HepG2 (cell line): ENCODE measurements around the gene C11orf54. TPM values are rescaled to one million over a fixed set of nuclear protein-coding genes. Genes with fewer than 3 reads are reported as not detected.

Experiments
- ARID3A ChIP-seq: IDR thresholded peaks from 2 replicates; pipeline ENCODE4 v1.6.1; 2012; ENCODE audit warnings: low read depth, low read length, improper control_type of control experiment
- ARNT2 ChIP-seq: sonication (generic); formaldehyde crosslinking; IDR thresholded peaks from 2 replicates; pipeline ENCODE4 v1.8.0; 2022; ENCODE audit warnings: mild to moderate bottlenecking, low read depth, missing genetic modification reagents, moderate library complexity
- GTF2F1 ChIP-seq: fragments of 150-350 bp; IDR thresholded peaks from 2 replicates; pipeline ENCODE4 v1.6.1; 2014; ENCODE audit warnings: low read length
- HDAC2 ChIP-seq: sonication (generic); formaldehyde crosslinking; IDR thresholded peaks from 2 replicates; pipeline ENCODE4 v1.4.0; 2020; ENCODE audit warnings: missing genetic modification reagents
- HIVEP1 ChIP-seq: sonication (generic); formaldehyde crosslinking; IDR thresholded peaks from 2 replicates; pipeline ENCODE4 v1.4.0; 2020; ENCODE audit warnings: mild to moderate bottlenecking, missing genetic modification reagents
- JUN ChIP-seq: sonication (generic); formaldehyde crosslinking; IDR thresholded peaks from 2 replicates; pipeline ENCODE4 v1.4.0; 2020; ENCODE audit warnings: mild to moderate bottlenecking, missing genetic modification reagents
- JUNB ChIP-seq: sonication (generic); formaldehyde crosslinking; IDR thresholded peaks from 2 replicates; pipeline ENCODE4 v1.8.0; 2022; ENCODE audit warnings: missing genetic modification reagents, mild to moderate bottlenecking, borderline replicate concordance
- MEIS1 ChIP-seq: sonication (generic); formaldehyde crosslinking; IDR thresholded peaks from 2 replicates; pipeline ENCODE4 v1.9.0; 2021; ENCODE audit warnings: mild to moderate bottlenecking, missing genetic modification reagents, moderate library complexity, borderline replicate concordance
- PHF20 ChIP-seq: sonication (generic); formaldehyde crosslinking; IDR thresholded peaks from 2 replicates; pipeline ENCODE4 v1.5.0; 2020; ENCODE audit warnings: mild to moderate bottlenecking, missing genetic modification reagents
- SRSF4 ChIP-seq: fragments of 200-400 bp; formaldehyde crosslinking; IDR thresholded peaks from one replicate; pipeline ENCODE4 v1.6.1; 2018; ENCODE audit warnings: mild to moderate bottlenecking, low read depth, low read length, moderate library complexity; ENCODE audit not compliant: poor library complexity, severe bottlenecking
- SRY ChIP-seq: sonication (generic); formaldehyde crosslinking; IDR thresholded peaks from 2 replicates; pipeline ENCODE4 v1.8.0; 2022; ENCODE audit warnings: mild to moderate bottlenecking, missing genetic modification reagents
- ZBTB10 ChIP-seq: sonication (generic); formaldehyde crosslinking; IDR thresholded peaks from 2 replicates; pipeline ENCODE4 v1.4.0; 2020; ENCODE audit warnings: missing genetic modification reagents, borderline replicate concordance
- ZBTB20 ChIP-seq: sonication (generic); formaldehyde crosslinking; IDR thresholded peaks from 2 replicates; pipeline ENCODE4 v1.8.1; 2023; ENCODE audit warnings: missing genetic modification reagents, low read depth, mild to moderate bottlenecking, borderline replicate concordance
- ZMYM2 ChIP-seq: sonication (generic); formaldehyde crosslinking; IDR thresholded peaks from 2 replicates; pipeline ENCODE4 v1.8.0; 2022; ENCODE audit warnings: mild to moderate bottlenecking, missing genetic modification reagents
- ZNF12 ChIP-seq: sonication (generic); formaldehyde crosslinking; IDR thresholded peaks from 2 replicates; pipeline ENCODE4 v1.5.0; 2020; ENCODE audit warnings: missing genetic modification reagents
- ZNF563 ChIP-seq: sonication (generic); formaldehyde crosslinking; IDR thresholded peaks from 2 replicates; pipeline ENCODE4 v1.8.0; 2022; ENCODE audit warnings: mild to moderate bottlenecking, moderate library complexity, missing genetic modification reagents
- ZNF589 ChIP-seq: sonication (generic); formaldehyde crosslinking; conservative IDR thresholded peaks from 2 replicates; pipeline ENCODE4 v1.8.0; 2022; ENCODE audit warnings: mild to moderate bottlenecking, moderate library complexity, missing genetic modification reagents
- ZNF672 ChIP-seq: sonication (generic); formaldehyde crosslinking; IDR thresholded peaks from 2 replicates; pipeline ENCODE4 v1.8.1; 2022; ENCODE audit warnings: missing genetic modification reagents
- ZNF777 ChIP-seq: sonication (generic); formaldehyde crosslinking; IDR thresholded peaks from 2 replicates; pipeline ENCODE4 v1.4.0; 2020; ENCODE audit warnings: missing genetic modification reagents
- polyA plus RNA-seq, 8 experiments: library from polyadenylated mRNA; depleted of rRNA in 3 of 8; stranded (reverse) in 7 of 8; unstranded in 1 of 8; fragments of >200 nt; fragmentation: Illumina TruSeq in 4 of 8; extraction: Trizol in 4 of 8; gene quantifications; 2 replicates each; pipeline versions ENCODE4 v1.2.1 to v1.2.3, GENCODE V29; 2011 to 2016; ENCODE audit warnings: low read depth in 4 of 8, missing spikeins in 1 of 8, mixed read lengths in 1 of 8; ENCODE audit not compliant: insufficient read depth in 1 of 8
- total RNA-seq, 5 experiments: library from RNA; depleted of rRNA; stranded (reverse); fragments of >200 nt; fragmentation: Illumina TruSeq; extraction: Trizol; gene quantifications; 2 replicates each; pipeline ENCODE4 v1.2.3, GENCODE V29; 2016; ENCODE audit warnings: low read depth in 1 of 5
- TF ChIP-seq, protein P1 (sequence below): sonication (generic); formaldehyde crosslinking; IDR thresholded peaks from 2 replicates; pipeline ENCODE4 v1.4.0; 2020; ENCODE audit warnings: missing genetic modification reagents
- TF ChIP-seq, protein P2 (sequence below): sonication (generic); formaldehyde crosslinking; IDR thresholded peaks from 2 replicates; pipeline ENCODE4 v1.4.0; 2020; ENCODE audit warnings: missing genetic modification reagents

C11orf54 gene
- total and polyA plus RNA-seq, 2 of the 13 experiments (the other 11 are each of a cell fraction or from before 2014, with no cell fraction given), result 42.7 to 50.1 TPM

- TF ChIP-seq ARID3A, result no peak
- no peak; the same call in 1 of the 2 replicates for TF ChIP-seq ZBTB20 (CRISPR knock-in tag)
- TF ChIP-seq GTF2F1, result no peak
- no peak for TF ChIP-seq PHF20 (CRISPR knock-in tag)
- peak; percentile 75; the same call in 1 of the 2 replicates for TF ChIP-seq JUNB
- TF ChIP-seq SRY, result peak; percentile 76; the same call in 1 of the 2 replicates
- no peak for TF ChIP-seq ZNF672 (CRISPR knock-in tag)
- peak; percentile 81 for TF ChIP-seq ZNF12 (CRISPR knock-in tag)
- TF ChIP-seq JUN (CRISPR knock-in tag), result peak; percentile 37; the same call in 1 of the 2 replicates
- TF ChIP-seq SRSF4, result no peak
- TF ChIP-seq HIVEP1, result no peak
- TF ChIP-seq, protein P1, sequence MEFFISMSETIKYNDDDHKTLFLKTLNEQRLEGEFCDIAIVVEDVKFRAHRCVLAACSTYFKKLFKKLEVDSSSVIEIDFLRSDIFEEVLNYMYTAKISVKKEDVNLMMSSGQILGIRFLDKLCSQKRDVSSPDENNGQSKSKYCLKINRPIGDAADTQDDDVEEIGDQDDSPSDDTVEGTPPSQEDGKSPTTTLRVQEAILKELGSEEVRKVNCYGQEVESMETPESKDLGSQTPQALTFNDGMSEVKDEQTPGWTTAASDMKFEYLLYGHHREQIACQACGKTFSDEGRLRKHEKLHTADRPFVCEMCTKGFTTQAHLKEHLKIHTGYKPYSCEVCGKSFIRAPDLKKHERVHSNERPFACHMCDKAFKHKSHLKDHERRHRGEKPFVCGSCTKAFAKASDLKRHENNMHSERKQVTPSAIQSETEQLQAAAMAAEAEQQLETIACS (CRISPR knock-in tag), result no peak
- no peak for TF ChIP-seq ZMYM2 (CRISPR knock-in tag)
- TF ChIP-seq, protein P2, sequence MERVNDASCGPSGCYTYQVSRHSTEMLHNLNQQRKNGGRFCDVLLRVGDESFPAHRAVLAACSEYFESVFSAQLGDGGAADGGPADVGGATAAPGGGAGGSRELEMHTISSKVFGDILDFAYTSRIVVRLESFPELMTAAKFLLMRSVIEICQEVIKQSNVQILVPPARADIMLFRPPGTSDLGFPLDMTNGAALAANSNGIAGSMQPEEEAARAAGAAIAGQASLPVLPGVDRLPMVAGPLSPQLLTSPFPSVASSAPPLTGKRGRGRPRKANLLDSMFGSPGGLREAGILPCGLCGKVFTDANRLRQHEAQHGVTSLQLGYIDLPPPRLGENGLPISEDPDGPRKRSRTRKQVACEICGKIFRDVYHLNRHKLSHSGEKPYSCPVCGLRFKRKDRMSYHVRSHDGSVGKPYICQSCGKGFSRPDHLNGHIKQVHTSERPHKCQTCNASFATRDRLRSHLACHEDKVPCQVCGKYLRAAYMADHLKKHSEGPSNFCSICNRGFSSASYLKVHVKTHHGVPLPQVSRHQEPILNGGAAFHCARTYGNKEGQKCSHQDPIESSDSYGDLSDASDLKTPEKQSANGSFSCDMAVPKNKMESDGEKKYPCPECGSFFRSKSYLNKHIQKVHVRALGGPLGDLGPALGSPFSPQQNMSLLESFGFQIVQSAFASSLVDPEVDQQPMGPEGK (CRISPR knock-in tag), result peak; percentile 70; the same call in 1 of the 2 replicates
- no peak for TF ChIP-seq ARNT2 (CRISPR knock-in tag)
- TF ChIP-seq ZNF563, result 0 out of 2 replicates have a peak, but pooled peaks have one; percentile 66
- TF ChIP-seq MEIS1, result no peak
- TF ChIP-seq ZNF589 (CRISPR knock-in tag), result no peak
- no peak for TF ChIP-seq ZNF777 (CRISPR knock-in tag)
- TF ChIP-seq HDAC2, result peak; percentile 82; the same call in 1 of the 2 replicates
- TF ChIP-seq ZBTB10 (CRISPR knock-in tag), result no peak
These were observed 31.6 kb downstream of the C11orf54 start (continued) for GRCh38 chr11:93773045-93773477.
